Hippocampal formation (tissue), 2 donors: ENCODE measurements around the gene KRTAP3-2.
"Not testable (repeated sequence)": the region's sequence is repeated elsewhere in the genome, so short reads cannot be mapped to it uniquely, and the experiment has no call there.

Experiments used
- DNase-seq, 2 donors: peaks; one replicate each; lab custom pipeline; 2025; lab: John Stamatoyannopoulos, UW

Gene KRTAP3-2

DNA sequence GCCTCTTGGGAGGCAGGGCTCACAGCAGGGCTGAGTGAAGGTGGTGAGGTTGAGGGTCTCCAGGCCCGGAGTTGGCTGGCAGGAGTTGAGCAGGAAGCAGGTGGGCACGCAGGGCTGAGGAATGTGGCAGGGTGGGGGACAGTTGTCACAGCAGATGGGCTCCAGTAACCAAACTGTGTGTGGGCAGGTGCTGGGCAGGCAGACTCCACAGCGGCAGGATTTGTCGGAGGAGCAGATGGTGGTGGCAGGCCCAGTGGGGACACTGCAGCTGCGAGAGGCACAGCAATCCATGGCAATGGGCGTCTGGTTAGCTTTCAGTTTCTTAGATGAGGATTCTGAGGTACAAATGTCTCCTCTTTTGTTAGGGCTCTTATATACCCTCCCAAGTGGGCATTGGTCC is at the start of gene KRTAP3-2:
TSS of gene KRTAP3-2 (minus strand) at position 344 of the 400 bp plus-strand sequence. CDS start at position 291, 53 bp downstream.
- DNase-seq: not testable (repeated sequence)

DNA sequence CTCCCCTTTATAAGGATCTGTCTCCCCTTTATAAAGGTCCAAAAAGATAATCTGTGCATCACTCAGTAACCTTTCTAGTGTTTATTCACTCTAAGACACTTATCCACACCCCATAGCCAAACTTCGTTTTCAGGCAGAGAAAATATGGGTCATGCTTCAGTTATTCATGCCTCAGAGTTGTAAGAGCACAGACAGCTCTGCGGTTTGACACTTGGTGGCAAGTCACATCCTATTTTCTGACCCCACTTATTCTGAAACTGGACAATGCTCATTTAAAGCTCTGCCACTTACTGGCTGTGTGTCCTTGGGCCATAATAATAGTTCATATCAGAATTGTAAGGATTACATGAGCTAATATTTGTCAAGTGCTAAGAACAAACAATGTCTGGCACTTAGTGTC is 49.4 kb upstream of the KRTAP3-2 start:
- no peak for DNase-seq

DNA sequence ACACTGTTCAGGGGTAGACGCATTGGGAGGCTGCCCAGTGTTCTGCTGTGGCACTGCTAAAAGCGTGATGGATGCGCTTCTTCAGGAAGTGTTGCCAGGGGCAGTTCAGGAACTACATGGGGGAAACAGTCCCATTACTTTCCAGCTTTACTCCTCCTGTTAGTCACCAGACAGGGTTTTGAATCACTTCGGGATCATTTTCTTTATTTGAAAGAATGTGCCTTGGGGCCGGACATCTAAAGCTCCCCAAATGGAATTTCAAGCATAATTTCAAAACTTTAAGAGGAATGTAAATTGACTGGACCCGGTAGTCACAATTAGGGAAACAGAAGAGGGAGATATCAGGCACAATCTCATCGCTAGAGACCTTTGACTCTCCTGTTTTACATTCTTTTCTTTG is 48.7 kb upstream of the KRTAP3-2 start:
- no peak for DNase-seq

DNA sequence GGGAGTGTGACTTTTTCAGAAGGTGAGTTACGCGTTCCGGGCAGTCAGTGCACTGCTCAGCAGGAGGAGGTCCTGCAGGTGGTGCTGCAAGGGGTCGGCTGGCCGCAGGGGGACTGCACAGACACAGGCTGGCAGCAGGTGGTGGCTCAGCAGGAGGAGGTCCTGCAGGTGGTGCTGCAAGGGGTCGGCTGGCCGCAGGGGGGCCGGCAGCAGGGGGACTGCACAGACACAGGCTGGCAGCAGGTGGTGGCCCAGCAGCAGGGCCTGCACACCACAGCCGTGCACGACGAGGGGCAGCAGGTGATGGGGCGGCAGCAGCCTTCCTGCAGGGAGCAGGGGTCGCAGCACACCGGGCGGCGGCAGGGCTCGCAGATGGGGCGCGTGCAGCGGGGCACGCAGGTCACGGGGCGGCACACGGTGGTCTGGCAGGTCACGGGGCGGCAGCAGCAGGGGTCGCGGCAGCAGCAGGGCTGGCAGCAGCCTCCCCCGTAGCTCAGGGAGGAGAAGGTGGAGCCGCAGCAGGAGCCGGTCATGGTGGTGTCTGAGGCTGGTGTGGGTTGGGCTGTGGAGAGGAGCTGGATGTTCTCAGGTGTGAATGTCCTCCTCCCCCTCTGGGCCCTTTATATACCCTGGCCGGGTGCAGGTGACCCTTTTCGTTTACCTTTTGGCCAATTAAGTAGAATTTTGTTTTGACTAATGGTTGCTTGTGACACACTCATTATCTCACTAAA is 47.2 kb upstream of the KRTAP3-2 start, which contains the start of gene KRTAP2-1:
TSS of gene KRTAP2-1 (minus strand) at position 582 of the 731 bp plus-strand sequence. CDS start at position 533, 49 bp downstream.
- not testable (repeated sequence) for DNase-seq

DNA sequence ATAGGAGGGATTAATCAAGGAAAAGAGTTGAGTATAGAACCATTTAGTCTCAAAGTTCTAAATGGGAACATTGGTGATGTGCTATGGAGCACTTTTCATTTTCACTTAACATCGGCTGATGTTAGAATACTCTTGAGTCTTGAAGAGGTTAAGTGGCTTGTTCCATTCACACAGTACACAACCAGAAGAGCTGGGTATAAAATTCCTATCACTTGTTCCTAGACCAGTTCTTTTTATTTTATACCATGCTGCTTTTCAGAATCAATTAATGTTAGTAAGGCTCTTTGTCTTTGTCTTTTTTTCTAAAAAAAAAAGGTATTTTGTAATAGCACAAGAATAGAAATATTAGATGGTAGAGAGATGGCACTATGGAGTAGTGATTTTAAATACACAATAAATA is 43.2 kb upstream of the KRTAP3-2 start:
- DNase-seq: no peak

DNA sequence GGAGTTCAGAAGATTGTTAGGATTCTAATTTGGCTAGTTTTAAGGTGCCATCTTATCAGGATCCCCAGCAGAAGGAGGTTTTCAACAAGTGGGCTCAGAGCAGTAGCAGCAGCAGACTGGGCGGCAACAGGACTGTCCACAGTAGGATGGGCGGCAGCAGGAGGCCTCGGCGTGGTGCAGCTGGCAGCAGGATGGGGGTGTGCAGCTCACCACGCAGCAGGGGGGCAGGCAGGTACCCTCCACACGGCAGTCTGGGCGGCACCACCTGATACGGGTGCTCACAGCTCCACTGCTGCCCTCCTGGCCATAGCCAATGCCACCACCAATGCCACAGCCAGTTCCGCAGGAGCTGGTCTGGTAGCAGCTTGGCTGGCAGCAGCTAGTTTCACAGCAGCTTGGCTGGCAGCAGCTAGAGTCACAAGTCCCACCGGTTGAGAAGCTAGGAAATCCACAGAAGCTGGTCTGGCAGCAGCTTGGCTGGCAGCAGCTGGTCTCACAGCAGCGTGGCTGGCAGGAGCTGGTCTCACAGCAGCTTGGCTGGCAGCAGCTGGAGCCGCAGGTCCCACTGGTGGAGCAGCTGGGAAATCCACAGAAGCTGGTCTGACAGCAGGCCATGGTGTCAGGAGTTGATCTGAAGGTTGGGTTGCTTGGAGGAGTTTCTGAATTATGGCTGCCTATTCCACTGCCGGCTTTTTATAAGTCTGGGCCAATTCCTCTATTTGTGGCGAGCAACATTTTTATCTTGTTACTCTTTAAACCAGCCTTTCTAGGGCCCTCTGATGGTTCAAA is 41.3 kb upstream of the KRTAP3-2 start, which contains the start of gene KRTAP1-1:
TSS of gene KRTAP1-1 (minus strand) at position 668 of the 789 bp plus-strand sequence. CDS start at position 615, 53 bp downstream.
- not testable (repeated sequence) for DNase-seq

DNA sequence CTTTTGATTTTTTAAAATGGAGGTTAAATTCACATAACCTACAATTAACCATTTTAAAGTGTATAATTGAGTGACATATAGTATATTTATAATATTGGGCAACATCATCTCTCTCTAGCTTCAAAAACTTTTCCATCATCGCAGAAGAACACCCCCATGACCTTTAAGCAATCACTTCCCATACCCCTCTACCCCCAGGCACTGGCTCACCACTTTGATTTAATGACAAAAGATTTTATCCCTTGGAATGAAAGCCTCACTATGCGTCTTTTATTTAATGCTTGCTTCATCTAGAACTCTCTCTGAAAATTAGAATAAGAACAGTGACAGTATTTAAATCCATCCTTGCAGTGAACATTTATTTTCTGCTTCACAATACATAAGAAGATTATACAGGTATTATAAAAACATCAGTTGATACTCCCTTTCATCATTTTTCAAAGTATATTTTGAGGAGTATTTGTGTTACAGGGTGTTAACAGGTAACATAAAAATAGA is 38.2 kb upstream of the KRTAP3-2 start:
- DNase-seq: no peak

DNA sequence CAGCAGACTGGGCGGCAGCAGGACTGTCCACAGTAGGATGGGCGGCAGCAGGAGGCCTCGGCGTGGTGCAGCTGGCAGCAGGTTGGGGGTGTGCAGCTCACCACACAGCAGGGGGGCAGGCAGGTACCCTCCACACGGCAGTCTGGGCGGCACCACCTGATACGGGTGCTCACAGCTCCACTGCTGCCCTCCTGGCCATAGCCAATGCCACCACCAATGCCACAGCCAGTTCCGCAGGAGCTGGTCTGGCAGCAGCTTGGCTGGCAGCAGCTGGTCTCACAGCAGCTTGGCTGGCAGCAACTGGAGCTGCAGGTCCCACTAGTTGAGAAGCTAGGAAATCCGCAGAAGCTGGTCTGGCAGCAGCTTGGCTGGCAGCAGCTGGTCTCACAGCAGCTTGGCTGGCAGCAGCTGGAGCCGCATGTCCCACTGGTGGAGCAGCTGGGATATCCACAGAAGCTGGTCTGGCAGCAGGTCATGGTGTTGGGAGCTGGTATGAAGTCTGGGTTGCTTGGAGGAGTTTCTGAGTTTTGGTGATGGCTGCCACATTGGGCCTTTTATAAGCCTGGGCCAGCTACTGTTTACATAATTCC is 34.7 kb upstream of the KRTAP3-2 start, which contains the start of gene KRTAP1-3:
TSS of gene KRTAP1-3 (minus strand) at position 529 of the 590 bp plus-strand sequence. CDS start at position 476, 53 bp downstream.
- DNase-seq: not testable (repeated sequence)

DNA sequence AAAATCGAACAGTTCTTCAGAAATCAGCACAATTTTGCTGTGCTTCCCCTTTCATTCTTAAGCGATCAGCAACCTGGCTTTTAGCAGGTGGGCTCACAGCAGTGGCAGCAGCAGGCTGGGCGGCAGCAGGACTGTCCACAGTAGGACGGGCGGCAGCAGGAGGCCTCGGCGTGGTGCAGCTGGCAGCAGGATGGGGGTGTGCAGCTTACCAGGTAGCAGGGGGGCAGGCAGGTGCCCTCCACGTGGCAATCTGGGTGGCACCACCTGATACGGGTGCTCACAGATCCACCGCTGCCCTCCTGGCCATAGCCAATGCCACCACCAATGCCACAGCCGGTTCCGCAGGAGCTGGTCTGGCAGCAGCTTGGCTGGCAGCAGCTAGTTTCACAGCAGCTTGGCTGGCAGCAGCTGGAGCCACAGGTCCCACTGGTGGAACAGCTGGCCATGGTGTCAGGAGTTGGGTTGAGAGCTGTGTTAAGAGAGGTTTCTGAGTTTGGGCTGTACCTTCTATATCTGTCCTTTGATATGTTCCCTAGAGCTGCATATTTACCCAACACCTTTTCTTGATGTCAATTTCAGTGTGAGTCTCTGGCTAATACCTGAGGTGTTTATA is 30.0 kb upstream of the KRTAP3-2 start, which contains the start of gene KRTAP1-4:
TSS of gene KRTAP1-4 (minus strand) at position 563 of the 613 bp plus-strand sequence. CDS start at position 446, 117 bp downstream.
- DNase-seq: no peak

DNA sequence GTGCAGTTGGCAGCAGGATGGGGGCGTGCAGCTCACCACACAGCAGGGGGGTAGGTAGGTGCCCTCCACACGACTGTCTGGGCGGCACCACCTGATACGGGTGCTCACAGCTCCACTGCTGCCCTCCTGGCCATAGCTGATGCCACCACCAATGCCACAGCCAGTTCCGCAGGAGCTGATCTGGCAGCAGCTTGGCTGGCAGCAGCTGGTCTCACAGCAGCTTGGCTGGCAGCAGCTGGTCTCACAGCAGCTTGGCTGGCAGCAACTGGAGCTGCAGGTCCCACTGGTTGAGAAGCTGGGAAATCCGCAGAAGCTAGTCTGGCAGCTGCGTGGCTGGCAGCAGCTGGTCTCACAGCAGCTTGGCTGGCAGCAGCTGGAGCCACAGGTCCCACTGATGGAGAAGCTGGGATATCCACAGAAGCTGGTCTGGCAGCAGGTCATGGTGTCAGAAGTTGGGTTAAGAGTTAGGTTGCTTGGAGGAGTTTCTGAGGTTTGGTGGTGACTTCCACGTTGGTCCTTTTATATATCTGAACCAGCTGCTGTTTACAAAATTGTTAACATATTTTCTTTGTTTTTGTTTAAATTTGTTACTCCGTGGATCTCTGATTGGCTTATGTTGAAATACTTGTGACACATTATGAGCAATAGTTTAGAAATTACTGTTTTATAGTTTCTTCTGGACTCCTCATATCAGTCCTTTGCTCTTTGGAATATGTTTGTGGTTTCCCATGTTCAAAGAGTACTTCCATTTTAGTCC is 27.2 kb upstream of the KRTAP3-2 start, which contains the start of gene KRTAP1-5:
TSS of gene KRTAP1-5 (minus strand) at position 494 of the 757 bp plus-strand sequence. CDS start at position 441, 53 bp downstream.
- DNase-seq: no peak

DNA sequence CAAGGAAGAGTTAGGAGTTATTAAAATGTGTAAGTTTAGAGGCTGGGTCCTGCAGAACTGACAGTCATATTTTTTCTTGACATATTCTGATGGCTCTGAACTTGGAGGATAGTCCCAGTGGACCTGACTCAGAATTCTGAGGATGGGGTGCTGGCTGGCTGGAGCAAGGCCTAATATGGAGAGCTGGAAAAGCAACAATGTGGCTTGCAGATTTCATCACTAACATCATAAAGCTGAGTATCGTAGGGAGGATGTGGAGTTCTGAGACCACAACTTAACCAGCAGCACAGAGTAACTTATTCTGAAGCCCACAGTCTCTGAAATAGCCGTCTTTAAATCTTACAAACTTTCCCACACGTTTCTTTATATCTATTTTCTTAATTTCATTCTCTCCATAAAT is 25.0 kb upstream of the KRTAP3-2 start:
- DNase-seq: no peak

DNA sequence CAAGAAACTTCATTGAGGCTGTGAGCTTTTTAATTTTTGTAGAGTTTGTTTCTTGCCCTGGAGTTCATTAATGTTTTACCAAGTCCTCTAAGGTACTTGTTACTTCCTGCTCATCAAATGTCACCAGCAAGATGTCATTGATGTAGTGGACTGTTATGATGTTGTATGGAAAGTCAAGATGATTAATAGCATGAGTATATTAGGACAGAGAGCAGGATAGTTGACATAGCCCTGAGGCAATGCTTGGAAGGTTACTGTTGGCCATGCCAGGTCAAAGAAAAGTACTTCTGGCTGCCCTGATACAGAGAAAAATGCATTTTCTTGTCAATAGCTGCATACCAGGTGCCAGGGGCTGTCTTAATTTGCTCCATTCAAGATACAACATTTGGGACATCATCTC is 20.6 kb upstream of the KRTAP3-2 start:
- no peak for DNase-seq

DNA sequence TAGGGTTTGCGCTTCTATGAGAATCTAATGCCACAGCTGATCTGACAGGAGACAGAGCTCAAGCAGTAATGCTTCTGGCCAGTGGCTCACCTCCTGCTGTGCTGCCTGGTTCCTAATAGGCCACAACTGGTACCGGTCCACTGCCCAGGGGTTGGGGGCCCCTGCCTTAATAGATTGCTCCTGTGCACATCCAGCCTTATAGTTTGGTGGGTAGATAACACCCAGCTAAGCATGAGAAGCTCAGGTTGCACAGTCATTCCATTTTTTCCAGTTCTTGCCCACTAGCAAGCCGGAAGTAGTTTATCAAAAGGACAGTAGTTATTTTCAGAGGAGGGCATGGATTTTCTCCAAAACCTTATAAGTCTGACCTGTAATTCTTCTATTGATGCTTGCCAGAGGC is 19.7 kb upstream of the KRTAP3-2 start:
- no peak for DNase-seq

DNA sequence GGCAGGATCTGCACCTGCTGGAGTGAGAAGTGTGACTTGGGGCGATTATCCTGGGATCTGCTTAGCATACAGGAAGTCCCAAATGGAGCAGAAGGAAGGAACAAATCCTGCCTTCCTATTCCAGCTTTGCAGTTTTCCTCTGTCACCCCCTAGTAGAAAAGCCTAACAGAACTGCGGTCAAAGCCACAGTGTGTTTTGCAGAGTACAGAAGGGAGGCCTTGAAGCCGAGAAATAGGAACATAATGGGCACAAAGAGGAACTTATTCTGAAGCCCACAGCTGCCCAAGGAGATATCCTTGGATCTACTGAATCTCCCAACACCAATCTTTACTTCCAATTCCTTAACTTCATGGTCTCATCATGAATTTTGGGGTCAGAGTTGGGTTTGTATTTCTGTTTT is 18.8 kb upstream of the KRTAP3-2 start:
- DNase-seq: no peak

DNA sequence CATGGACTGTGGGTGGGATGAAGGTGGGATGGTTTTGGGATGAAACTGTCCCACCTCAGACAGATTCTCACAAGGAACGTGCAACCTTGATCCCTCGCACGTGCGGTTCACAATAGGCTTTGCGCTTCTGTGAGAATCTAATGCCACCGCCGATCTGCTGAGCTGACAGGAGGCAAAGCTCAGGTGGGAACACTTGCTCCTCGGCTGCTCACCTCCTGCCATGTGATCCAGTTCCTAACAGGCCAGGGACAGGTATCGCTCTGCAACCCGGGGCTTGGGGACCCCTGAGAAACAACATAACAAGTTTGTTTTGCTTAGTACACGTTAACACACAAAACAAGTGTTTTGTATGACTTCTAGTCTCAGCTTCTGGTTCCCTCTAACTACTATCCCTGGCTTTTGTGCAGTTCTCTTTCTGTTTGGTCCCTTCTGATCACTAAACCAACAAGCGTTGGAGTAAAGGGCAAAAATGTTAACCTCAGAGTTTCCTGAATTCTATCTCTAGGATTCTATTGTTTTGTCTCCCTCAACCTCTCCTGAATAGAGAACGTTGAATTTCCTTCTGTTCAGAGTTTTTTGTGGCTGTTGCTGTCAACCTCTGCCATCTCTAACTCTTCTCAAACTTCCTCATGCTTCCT is 17.0 kb upstream of the KRTAP3-2 start:
- DNase-seq: no peak

DNA sequence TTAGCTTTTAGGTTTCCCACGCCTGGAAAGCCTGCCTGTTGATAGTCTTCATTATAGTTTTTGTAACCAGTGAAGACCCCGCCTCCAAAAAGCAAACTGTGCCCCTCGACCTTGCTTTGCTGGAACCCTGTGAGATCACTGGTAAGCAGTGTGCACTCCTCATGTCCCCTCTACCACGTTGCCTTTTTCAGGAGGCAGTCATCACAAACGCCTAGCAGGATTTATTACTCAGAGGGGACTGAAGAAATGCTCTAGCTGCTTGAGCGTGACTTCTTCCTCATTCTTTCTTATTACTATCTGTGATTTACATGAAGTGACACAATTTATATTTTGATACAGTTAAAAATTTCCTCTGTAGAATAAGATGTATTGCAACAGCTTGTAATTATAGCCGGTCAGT is 15.7 kb upstream of the KRTAP3-2 start:
- DNase-seq: no peak

DNA sequence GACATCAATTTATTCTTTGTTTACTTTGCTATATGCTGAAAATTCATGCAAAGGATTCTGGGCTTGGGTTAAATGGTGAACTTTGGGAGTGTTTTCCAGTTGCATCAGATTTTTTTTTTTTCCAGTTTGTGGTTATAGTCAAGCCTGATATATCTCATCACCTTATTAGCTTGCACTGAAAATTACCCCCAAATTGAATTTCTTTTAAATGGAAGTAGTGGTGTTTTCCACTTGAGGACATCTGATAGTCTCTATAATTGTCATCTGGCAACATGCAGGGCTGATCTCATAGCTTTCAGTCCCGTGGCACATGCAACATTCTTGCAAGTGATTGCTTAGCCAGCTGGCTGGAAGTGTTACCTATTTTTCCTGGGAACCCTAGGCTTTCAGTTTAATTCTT is 13.9 kb upstream of the KRTAP3-2 start:
- DNase-seq: no peak

DNA sequence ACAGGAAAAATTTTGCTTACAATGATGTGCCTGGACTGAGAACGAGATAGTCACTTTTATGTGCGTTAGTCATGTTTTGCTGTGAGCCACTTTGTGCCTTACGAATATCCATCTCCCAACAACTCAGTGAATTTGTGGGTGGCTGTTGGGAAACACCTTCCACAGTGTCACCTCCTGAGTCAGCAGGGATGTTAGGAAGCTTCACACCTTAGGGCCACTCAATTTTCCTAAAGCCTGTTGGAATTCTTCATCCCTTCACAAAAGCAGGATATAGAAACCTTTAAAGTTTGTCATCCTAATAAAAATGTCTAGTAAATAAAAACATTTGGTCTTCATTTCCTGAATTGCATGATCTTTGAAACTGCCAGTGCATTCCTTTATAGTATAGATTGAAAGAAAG is 13.5 kb upstream of the KRTAP3-2 start:
- DNase-seq: no peak

DNA sequence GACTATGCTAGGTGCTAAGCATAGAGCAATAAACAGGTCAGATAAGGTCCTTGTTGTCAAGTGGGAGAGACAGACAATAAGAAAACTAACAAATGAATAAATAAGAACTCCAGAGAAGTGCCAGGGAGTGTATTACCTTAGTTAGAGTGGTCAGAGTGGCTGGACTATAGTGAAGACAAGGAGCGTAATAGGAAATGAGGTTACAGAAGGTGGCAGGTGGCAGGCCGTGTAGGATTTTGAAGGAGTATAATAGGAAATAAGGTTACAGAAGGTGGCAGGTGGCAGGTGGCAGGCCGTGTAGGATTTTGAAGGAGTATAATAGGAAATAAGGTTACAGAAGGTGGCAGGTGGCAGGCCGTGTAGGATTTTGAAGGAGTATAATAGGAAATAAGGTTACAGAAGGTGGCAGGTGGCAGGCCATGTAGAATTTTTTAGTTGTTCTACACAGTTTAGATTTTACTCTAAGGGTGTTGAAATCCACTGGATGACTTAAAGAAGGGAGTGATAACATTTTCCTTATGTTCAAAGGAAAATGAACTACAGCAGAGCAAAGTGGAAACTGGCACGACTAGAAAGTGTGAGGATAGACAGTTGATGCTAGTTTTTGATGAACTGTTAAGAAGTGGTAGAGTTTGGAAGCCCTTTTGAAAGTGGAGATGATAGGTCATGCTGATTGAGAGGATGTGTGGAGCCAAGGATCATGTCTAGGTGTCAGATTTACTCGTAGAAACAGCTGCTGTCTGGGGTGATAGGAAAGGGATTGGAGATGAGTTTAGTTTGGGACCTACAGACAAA is 12.8 kb upstream of the KRTAP3-2 start:
- DNase-seq: no peak
